GM18526 (cell line): Measurements from ENCODE around the gene PDE12.

Experiments
- POLR2A ChIP-seq: IDR thresholded peaks from 3 replicates; pipeline ENCODE4 v1.6.1; 2011; ENCODE audit not compliant: insufficient read length; ENCODE audit errors: extremely low read depth

Gene PDE12, protein sequence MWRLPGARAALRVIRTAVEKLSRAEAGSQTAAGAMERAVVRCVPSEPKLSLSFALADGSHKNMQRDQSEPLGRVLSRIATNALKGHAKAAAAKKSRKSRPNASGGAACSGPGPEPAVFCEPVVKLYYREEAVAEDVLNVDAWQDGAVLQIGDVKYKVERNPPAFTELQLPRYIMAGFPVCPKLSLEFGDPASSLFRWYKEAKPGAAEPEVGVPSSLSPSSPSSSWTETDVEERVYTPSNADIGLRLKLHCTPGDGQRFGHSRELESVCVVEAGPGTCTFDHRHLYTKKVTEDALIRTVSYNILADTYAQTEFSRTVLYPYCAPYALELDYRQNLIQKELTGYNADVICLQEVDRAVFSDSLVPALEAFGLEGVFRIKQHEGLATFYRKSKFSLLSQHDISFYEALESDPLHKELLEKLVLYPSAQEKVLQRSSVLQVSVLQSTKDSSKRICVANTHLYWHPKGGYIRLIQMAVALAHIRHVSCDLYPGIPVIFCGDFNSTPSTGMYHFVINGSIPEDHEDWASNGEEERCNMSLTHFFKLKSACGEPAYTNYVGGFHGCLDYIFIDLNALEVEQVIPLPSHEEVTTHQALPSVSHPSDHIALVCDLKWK

DNA sequence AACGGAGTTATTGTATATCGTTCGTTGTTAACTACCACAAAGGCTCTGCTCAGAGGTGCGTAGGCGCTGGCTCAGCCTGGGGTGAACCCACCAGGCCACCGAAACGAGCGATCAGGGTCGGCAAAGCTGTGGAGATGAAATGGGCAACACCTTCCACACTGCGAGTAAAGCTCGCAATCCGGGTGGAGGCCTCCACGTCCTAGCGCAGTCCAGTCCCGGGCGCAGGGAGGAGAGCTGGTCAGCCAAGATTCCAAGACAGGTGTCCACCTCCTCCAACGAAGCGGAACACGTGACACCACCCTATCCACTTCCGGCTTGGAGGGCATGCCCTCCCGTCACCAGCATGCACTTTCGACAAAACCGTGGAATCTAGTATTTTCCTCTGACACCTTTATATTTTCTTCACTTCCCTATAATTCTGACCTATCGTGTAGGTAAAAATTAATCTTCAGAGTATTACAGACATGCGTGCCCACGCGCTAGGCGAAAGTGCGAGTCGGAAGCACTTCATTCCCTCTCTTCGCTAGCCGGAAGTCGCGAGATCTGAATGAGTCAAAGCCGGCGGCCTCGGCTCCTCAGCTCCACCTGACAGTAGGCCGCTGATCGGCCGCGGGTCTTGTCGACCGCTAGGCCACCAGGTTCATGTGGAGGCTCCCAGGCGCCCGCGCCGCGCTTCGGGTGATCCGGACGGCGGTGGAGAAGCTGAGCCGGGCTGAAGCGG is at the start of gene PDE12:
Gene PDE12, plus strand, starts transcription at position 537 of the 721 bp plus-strand sequence. Its CDS starts 106 bp downstream, at position 643.
- TF ChIP-seq POLR2A: peak; percentile 93

DNA sequence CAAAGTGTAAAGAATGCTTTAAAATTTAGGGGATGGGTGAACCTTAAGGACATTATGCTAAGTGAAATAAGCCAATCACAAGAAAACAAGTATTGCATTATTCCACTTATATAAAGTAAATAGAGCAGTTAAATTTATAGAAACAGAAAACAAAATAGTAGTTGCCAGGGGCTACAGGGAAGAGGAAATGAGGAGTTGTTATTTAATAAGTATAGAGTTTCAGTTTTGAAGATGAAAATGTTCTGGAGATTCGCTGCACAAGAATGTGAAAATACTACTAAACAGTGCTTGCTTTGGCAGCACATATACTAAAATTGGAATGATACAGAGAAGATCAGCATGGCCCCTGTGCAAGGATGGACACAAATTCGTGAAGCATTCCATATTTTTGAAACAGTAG is 43.9 kb upstream of the PDE12 start:
- no peak for TF ChIP-seq POLR2A

DNA sequence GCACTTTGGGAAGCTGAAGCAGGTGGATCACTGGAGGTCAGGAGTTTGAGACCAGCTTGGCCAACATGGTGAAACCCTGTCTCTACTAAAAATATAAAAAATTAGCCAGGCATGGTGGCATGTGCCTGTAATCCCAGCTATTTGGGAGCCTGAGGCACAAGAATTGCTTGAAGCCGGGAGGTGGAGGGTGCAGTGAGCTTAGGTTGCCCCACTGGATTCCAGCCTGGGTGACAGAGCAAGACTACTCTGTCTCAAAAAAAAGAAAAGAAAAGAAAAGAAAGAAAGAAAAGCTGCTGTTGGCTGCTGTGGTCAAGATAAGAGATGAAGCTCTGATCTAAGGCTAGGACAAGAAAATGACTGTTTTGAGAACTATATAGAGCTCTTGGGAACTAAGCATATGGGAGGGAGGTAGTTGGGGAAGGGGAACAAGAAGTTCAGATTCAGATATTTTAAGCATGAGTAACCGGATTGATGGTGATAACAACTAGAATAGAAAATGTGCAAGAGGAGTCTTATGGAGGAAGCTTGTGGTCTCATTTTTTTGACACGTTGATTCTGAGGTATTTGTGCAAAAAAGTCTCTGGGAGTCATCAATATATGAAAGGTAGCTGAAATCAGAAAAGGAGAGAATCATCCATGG is 37.7 kb upstream of the PDE12 start:
- no peak for TF ChIP-seq POLR2A

DNA sequence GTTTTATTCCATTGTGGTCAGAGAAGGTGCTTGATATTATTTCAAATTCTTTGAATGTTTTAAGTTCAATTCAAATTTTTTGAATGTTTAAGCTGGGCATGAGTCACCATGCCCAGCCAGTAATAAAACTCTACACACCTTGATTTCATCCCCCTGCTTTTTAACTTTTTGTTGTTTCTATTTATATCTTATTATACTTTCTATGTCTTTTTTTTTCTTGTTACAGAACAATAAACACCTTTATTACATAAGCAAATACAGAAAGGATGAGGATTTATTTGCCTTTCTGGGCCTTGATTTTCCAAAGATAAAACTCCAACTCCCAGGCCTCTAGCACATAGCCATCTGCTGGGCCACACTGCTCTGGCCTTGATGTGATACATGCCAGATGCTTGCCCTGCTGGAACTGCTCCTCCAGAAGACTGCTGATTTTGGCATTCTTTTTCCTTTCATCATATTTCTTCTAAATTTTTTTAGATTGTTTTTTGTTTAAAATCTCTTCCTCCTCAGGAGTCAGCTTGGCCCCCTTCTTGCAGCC is 25.9 kb upstream of the PDE12 start:
- TF ChIP-seq POLR2A: no peak

DNA sequence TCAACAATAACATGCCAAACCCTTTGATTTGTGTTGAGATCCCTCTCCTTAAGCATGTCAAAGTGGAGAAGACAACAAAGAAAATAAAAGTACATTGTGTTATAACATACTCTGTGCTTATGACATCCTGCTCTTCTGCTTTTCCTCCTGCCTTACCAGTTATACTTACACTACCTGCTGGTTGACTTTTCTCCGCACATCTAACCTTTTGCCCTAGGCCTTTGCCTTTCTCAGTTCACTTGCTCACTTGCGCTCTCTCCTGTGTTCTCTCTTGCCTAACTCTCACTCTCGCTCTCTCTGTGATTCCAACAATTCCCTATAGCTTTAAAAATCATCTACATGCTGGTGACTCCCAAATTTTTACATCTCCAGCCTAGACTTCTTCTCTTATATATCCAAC is 17.6 kb upstream of the PDE12 start:
- TF ChIP-seq POLR2A: no peak

DNA sequence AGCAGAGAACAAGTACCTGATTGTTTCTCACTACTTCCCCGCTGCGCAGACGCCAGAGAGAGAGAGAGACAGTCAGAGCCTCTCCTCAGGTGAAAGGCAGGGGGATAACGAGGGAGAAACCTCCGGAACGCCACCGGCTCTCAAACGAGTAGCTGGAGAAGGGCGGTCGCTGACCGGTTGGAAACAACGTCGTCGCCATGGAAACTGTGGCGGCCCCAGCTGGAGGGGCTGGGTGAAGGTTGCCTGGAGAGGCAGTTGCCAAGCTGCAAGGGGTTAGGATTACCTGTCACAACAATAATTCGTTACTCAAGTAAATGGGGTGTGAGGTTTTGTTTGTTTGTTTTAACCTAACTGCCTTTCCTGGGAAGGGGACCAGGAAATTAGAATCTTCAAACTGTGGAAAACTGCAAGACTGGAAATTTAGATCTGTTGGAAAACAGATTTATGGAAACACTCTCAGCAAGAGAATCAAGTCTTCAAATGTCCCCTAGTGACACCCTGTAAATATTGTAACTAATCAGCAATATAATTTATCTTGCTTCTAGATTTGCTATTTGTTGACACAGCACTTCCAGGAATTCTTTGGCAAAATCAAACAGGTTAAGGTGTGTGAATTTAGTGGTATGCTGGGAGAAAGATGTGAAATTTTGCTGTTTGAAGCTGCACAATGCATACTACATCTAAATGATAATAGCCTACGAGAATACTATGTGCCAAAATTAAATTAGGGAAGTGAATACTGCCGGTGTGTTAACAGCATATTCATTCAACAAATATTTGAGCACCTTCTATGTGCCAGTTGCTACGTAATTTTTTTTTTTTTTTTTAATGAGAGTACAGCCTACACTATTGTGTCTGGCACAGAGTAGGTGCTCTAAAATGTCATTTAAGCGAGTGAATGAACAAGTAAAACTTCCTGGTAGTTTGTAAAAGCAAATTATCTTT is 11.6 kb upstream of the PDE12 start, which contains the start of gene DNAH12:
Gene DNAH12, minus strand, starts transcription at position 164 of the 945 bp plus-strand sequence. CDS start 1,474 bp downstream, outside the sequence.
- TF ChIP-seq POLR2A: no peak

DNA sequence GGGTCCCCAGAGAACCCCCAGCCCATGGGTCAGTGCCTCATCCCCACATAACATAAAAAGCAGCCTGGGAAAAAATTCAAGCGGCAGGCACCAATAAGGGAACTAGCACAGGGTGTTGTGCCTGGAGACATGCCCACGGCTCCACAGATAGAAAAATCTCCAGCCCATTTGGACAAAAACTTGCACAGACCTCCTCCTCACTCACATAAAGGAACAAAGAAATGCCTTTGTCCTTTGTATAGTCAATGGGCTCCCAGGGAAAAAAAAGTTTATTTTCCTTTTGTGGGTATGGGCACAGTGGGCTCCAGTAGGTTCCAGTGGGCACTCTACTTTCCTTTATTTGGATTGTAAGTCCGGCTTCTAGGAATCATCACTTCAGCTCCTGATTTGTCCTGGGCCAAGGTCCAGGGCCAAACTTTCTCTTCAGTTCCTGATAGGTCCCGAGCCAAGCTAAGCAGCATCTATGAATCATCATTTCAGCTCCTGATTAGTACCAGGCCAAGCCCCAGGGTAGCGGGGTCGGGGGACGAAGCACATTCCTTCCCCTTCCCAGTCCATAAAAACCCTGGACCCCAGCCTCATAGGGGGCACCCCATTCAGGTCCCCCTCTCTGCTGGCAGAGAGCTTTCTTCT is 10.3 kb upstream of the PDE12 start:
- no peak for TF ChIP-seq POLR2A

DNA sequence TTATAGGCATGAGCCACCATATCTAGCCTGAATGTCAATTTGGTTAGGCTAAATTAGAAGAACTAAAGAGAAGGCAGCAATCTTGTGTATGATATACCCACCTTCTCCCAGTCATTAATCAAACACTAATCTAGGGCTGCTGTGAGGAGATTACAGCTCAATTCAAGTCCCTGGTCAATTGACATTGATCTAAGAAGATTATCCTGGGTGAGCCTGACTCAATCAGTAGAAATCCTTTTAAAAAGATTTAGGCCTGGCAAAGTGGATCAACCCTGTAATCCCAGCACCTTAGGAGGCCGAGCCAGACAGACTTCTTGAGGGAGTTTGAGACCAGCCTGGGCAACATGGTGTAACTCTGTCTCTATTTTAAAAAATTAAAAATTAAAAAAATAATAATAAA is 9.5 kb upstream of the PDE12 start:
- TF ChIP-seq POLR2A: no peak

DNA sequence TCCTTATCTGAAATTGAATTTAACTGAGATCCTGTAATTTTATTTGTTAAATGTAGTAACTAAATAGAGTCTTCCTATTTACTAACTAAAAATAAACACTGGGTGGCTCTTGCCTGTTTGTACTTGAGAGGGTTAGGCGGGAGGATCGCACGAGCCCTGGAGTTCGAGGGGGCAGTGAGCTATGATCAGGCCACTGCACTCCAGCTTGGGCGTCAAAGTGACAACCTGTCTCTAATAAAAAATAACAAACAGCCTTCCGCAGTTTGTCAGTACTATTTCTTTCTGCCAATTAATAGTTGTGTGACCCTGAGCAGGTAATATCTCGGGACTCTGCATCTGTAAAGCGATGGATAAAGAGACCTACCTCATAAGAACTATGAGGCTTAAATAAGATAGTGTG is 768 bp upstream of the PDE12 start:
- no peak for TF ChIP-seq POLR2A

DNA sequence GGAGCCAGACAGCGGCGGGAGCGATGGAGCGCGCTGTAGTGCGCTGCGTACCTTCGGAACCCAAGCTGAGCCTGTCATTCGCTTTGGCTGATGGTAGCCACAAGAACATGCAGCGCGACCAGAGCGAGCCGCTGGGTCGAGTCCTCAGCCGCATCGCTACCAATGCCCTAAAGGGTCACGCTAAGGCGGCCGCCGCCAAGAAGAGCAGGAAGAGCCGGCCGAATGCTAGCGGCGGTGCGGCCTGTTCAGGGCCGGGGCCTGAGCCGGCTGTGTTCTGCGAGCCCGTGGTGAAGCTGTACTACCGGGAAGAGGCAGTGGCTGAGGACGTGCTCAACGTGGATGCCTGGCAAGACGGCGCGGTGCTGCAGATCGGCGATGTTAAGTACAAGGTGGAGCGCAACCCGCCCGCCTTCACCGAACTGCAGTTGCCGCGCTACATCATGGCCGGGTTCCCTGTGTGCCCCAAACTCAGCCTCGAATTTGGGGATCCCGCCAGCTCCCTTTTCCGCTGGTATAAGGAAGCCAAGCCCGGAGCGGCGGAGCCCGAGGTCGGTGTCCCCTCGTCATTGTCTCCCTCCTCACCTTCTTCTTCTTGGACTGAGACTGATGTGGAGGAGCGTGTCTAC is 498 bp downstream of the PDE12 start:
- TF ChIP-seq POLR2A: no peak

DNA sequence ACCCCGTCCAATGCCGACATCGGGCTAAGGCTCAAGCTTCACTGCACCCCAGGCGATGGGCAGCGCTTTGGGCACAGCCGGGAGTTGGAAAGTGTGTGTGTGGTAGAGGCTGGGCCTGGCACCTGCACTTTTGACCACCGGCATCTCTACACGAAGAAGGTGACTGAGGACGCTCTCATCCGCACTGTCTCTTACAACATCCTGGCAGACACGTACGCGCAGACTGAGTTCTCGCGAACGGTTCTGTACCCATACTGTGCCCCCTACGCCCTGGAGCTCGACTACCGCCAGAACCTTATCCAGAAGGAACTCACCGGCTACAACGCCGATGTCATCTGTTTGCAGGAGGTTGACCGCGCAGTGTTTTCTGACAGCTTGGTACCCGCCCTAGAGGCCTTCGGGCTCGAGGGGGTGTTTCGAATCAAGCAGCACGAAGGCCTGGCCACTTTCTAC is 1.0 kb downstream of the PDE12 start:
- TF ChIP-seq POLR2A: peak; percentile 27

DNA sequence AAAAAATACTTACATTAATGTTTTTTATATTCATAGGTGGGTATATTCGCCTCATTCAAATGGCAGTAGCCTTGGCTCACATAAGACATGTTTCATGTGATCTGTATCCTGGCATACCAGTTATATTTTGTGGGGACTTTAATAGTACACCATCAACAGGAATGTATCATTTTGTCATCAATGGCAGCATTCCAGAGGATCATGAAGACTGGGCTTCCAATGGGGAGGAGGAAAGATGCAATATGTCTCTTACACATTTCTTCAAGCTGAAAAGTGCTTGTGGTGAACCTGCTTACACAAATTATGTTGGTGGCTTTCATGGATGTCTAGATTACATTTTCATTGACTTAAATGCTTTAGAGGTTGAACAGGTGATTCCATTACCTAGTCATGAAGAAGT is 3.5 kb downstream of the PDE12 start:
- TF ChIP-seq POLR2A: no peak

DNA sequence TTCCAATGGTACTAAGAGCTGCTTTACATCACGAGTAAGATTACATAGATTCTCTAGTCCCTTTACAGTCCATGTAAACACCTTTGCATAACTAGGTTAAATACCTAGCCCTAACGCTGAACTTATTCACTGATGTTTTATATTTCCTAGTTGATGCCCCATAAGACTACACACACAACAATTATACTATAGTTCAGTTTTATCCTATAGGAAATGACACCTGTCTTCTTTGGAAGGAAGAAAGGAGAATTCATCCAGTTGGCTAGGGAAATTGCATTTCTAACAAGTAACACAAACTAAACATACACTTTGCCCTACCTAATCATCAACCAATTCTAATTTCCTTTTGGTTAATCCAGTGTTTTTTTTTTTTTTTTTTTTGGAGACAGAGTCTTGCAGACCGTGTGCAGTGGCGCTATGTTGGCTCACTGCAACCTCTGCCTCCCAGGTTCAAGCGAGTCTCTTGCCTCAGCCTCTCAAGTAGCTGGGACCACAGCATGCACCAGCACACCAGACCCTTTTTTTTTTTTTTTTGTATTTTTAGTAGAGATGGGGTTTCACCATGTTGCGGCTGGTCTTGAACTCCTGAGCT is 13.9 kb downstream of the PDE12 start:
- no peak for TF ChIP-seq POLR2A
